ENCODE measurements around the gene ETS2.

ETS2 gene

GRCh38 chr21:38780879-38781278 lies 24.9 kb upstream of the ETS2 start:
- DNase-seq = no peak

GRCh38 chr21:38784458-38785266 lies 21.1 kb upstream of the ETS2 start:
- no peak for DNase-seq

- no peak for DNase-seq
Observed at GRCh38 chr21:38785483-38785882, 20.2 kb upstream of the ETS2 start.

- no peak for DNase-seq
Observed at GRCh38 chr21:38787016-38787415, 18.7 kb upstream of the ETS2 start.

GRCh38 chr21:38787461-38788274 lies 18.1 kb upstream of the ETS2 start:
- DNase-seq = no peak

- DNase-seq = no peak
Observed at GRCh38 chr21:38788275-38788905, 17.3 kb upstream of the ETS2 start.

GRCh38 chr21:38789275-38789674 lies 16.5 kb upstream of the ETS2 start:
- no peak for DNase-seq

GRCh38 chr21:38790059-38790458 lies 15.7 kb upstream of the ETS2 start:
- DNase-seq = no peak

GRCh38 chr21:38790961-38791360 lies 14.8 kb upstream of the ETS2 start:
- no peak for DNase-seq

- DNase-seq = no peak
Observed at GRCh38 chr21:38792676-38793459, 12.9 kb upstream of the ETS2 start.

GRCh38 chr21:38793926-38794713 lies 11.6 kb upstream of the ETS2 start:
- no peak for DNase-seq

GRCh38 chr21:38794978-38795377 lies 10.8 kb upstream of the ETS2 start:
- DNase-seq = no peak

GRCh38 chr21:38795475-38795874 lies 10.3 kb upstream of the ETS2 start:
- DNase-seq = no peak

- no peak for DNase-seq
Observed at GRCh38 chr21:38796424-38796823, 9.3 kb upstream of the ETS2 start.

GRCh38 chr21:38797470-38797869 lies 8.3 kb upstream of the ETS2 start:
- no peak for DNase-seq

- no peak for DNase-seq
Observed at GRCh38 chr21:38798081-38798480, 7.6 kb upstream of the ETS2 start.

GRCh38 chr21:38798481-38798882 lies 7.2 kb upstream of the ETS2 start:
- peak; percentile 40 for DNase-seq

- DNase-seq = no peak
Observed at GRCh38 chr21:38800046-38800758, 5.5 kb upstream of the ETS2 start.

GRCh38 chr21:38800924-38801744 lies 4.6 kb upstream of the ETS2 start:
- no peak for DNase-seq

All from COR-L47 (cell line).